Fibroblast of skin of right quadriceps (primary cell): ENCODE results near the gene BICC1.
A peak's percentile ranks its signal among the peaks of the same experiment; 100 is the strongest.

ENCODE experiments used
- DNase-seq: peaks from one replicate; pipeline ENCODE4 v3.0.0-alpha.2; 2013

The BICC1 gene

GRCh38 chr10:58785354-58785753 lies 272.7 kb downstream of the BICC1 start:
- DNase-seq: no peak

GRCh38 chr10:58791137-58791536 lies 278.5 kb downstream of the BICC1 start:
- peak; percentile 48 for DNase-seq

DNA sequence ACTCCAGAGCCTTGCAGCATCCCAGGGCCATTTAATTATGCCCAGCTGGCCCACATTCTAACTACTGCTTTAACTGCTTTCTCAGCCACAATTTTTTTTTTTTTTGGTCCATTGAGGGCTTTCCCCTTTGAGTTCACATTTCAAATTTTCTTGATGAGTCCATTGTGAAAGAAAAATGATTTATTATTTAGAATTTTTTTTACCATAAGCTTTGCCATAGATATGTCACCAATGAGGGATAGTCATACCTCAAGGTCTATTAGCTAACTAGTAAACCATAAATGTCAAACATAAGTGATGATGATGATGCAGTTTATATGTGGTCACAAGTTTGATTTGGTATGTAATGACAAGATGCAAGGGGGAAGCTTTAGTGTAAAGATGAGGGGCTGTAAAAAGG lies 282.9 kb downstream of the BICC1 start:
- peak; percentile 65 for DNase-seq

GRCh38 chr10:58796242-58796641 lies 283.6 kb downstream of the BICC1 start:
- DNase-seq: no peak

GRCh38 chr10:58796824-58797223 lies 284.2 kb downstream of the BICC1 start:
- no peak for DNase-seq

- DNase-seq: peak; percentile 33
Observed at GRCh38 chr10:58797356-58797755, 284.7 kb downstream of the BICC1 start.

- DNase-seq: no peak
Observed at GRCh38 chr10:58802047-58802446, 289.4 kb downstream of the BICC1 start.

DNA sequence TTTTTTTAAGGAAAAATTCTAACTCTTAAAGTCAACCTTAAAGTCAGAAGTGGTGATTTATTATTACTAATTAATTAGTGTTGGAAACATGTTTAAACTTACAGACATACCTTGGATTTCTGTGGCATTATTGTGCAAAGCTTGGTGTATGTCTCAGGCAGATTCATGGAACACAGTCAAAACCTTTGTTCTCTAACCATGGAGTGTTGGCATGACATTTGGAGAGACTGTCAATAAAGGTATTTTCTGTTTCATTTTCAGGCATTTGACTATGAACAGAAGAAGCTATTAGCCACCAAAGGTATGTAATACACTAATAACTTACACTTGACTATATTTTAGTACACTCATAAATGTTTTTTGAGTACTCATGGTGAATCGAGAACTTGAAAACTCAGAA lies 293.7 kb downstream of the BICC1 start:
- DNase-seq: no peak

DNA sequence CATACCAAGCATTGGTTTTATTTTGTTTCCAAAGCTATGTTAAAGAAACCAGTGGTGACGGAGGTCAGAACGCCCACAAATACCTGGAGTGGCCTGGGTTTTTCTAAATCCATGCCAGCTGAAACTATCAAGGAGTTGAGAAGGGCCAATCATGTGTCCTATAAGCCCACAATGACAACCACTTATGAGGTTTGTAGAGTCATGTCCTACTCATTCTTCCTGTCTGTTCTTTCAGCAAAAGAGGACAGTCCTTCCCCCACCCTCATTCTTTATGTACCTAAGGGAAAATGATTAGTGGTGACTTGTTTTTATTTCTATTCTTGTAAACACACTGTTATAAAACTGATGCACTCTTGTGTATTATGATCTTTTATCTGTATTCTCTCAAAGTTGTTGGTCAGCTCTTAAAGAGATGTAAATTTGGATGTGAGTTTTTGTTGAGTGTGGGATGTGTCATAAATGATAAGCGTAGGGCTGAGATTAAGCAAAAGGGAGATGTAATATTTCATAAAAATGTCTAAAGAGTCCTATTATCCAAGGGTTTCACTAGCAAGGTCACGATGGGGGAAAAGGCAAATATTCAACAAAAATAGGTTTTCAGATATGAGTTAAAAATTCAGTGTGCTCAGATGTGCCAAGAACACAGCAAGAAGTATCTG lies 294.4 kb downstream of the BICC1 start:
- DNase-seq: no peak

DNA sequence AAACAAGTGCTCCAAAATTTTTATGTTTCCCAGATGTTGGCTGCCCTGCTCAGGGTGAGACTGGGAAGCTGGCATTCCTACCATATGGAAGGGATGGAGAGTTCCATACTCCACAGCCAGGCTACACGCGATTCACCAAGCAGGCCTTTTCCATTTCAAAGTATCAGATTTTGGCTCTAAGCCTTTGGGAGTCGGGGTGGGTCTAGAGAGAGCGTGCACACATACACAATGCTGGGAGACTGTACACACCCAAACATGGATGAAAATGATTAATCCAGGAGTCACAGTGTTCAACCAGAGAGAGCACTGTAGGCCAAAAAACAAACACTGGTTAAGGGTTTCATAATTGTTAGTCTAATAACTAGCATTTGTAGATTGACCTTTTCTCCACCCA lies 295.0 kb downstream of the BICC1 start:
- DNase-seq: peak; percentile 71

GRCh38 chr10:58810751-58811150 lies 298.1 kb downstream of the BICC1 start:
- DNase-seq: no peak

DNA sequence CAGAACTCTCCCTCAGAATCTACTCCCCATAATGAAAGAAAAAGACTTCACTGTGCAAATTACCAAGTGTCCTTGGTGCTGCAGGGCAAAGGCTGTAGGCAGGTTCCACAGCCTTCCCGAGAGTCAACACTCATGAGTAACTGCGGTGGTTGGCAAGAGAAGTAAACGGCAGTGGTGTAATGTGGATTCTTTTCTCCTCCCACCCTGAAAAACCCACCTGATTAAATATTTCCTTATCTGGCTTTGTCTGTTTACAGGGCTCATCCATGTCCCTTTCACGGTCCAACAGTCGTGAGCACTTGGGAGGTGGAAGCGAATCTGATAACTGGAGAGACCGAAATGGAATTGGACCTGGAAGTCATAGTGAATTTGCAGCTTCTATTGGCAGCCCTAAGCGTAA lies 300.9 kb downstream of the BICC1 start:
- no peak for DNase-seq

- no peak for DNase-seq
Observed at GRCh38 chr10:58817201-58817846, 304.7 kb downstream of the BICC1 start.

DNA sequence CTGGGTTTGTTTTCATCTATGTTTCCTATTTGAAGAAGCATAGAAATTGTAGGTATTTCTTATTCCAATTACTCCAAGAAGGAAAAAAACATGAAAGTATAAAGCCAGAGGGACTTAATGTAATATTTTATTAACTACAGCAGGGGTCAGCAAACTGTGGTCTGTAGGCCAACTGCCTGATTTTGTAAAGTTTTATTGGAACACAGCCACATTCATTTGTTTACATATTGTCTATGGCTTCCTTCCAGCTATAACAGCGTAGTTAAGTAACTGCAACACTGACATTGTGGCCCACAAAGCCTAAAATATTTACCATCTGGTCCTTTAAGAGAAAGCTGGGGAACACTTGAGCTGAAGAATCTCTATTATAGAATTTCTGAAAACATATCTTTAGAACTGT lies 306.2 kb downstream of the BICC1 start:
- peak; percentile 76 for DNase-seq

DNA sequence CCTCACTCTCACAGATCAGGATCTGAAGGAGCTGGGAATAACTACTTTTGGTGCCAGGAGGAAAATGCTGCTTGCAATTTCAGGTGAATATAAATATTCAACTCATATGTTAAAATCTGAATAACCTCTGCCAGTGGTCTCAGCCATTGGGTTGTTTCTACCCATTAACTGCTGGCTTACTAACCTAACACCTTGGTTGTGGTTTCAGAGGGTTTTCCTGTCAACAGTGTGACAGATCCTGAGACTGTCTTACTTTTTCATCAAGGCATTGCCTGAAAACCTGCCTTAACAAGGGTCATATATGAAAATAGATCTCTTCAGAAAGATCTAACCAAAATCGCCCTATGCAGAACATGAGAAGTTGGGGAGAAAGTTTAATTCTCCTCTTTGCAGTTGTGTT lies 307.7 kb downstream of the BICC1 start:
- DNase-seq: no peak

DNA sequence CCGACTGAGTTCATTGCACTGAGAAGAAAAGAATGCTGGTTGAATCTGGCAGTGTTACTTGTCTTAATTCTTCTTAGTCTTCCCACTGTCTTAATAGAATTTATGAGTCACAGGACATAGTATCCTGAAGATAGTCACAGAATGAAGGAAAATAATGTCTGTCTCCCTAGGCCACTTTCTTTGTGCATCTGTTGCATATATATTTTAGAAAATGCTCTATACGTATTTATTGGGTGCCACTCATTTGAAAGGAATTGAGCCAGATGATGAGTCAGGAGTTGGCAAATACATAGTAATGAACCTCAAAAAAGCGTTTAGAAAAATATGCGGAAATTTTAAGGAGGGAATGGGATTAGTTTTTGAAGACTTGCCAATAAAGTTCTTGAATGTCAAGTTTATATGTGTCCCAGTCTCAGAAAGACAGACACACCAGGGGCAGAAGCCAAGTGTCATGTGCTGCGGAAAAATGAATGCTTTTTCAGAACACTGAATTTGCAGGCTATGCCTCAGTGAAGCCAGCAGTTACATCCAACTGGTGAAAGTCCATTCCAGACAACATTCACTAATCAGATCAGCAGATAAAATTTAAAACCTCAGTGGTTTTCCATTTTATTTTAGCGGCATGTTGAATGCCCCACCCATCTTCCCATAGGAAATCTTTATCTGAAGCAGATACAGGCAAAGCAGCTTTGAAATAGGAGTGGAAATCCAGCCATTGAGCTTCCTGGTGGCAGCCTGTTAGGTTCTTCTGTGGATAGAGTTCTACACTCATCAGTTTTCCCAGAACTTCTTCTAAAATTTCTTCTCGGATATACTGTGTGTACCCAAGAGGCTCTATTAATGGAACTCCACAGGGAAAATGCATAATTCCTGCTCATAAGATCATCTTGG lies 308.4 kb downstream of the BICC1 start:
- DNase-seq: peak; percentile 95

- DNase-seq: no peak
Observed at GRCh38 chr10:58821752-58822056, 309.0 kb downstream of the BICC1 start.

GRCh38 chr10:58823983-58824382 lies 311.3 kb downstream of the BICC1 start:
- DNase-seq: no peak

DNA sequence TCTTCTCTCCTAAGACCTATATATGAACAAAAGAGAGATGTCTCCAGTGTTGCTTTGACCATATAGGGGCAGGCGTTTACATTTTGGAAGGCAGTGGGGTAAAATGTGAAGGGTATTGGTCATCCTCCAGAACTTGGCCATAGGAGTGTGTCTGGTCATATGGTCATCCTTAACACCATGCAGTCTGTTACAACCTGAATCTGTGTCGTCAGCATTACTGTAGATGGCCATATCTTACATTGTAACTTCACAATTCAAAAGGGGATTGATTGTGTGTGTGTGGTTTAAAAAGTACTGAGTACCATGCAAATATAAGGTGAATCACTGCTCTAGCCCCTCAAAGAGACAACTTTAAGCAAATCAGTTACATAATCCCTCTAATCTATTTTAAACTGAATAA lies 311.7 kb downstream of the BICC1 start:
- no peak for DNase-seq

DNA sequence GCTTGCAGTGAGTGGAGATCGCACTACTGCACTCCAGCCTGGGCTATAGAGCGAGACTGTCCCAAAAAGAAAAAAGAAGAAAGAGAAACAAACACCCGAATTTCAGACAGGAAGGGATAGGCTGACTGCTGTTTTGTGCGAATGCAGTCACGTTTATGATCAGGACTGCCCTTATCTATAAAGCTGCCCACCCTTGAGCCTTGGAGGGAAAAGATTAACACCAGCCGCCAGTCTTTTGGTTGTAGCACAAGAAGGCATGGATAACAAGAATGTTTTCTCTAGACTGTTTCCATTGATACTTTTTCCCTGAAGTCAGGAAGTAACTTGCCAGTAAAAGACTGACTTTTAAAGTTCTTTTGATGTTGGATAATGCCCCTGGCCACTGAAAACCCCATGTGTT lies 314.0 kb downstream of the BICC1 start:
- DNase-seq: no peak

DNA sequence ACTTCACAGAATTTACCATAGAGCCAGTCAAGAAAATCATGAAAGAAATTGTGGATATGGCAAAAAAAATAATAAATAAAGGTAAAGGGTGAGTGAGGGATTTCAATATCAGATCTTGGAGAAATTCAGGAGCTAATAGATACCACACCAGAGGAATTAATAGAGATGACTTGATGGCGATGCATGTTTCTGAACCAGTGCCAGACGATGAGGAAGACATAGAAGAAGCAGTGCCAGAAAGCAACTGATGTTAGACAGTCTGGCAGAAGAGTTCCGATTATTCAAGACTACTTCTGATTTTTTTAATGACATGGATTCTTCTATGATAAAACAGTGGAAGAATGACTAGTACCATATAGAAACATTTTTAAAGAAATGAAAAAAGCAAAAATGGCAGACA lies 314.7 kb downstream of the BICC1 start:
- DNase-seq: no peak

GRCh38 chr10:58829839-58830238 lies 317.2 kb downstream of the BICC1 start:
- DNase-seq: no peak

GRCh38 chr10:58830697-58831096 lies 318.0 kb downstream of the BICC1 start:
- DNase-seq: no peak
